A673 (cell line): Measurements from ENCODE around the gene ATP8B2. TPM values are rescaled to one million over a fixed set of nuclear protein-coding genes. Genes with fewer than 3 reads are reported as not detected.

Experiments used
- BruUV-seq: library from RNA; stranded (reverse); fragments of 400-500 nt; replicated peaks from 2 replicates; lab custom pipeline; 2021; lab: Mats Ljungman, UMichigan
- CTCF ChIA-PET: fragments of 300-600 bp; sonication (Branson Sonifier 250); formaldehyde crosslinking; loops from one replicate; lab custom pipeline; 2022; ENCODE audit warnings: antibody characterized with exemption; lab: Charles Lee
- POLR2A ChIA-PET: fragments of 300-600 bp; sonication (Branson Sonifier 250); formaldehyde crosslinking; loops from one replicate; lab custom pipeline; 2022; ENCODE audit warnings: antibody characterized with exemption; ENCODE audit not compliant: low non-redundant PET; lab: Charles Lee
- DNase-seq: peaks from one replicate; pipeline ENCODE4 v3.0.0-alpha.2; 2015; ENCODE audit warnings: low spot score
- H3K27ac ChIP-seq: fragments of 200-600 bp; sonication (generic); 2 replicates; pipeline ENCODE4 v1.5.1; 2016; ENCODE audit warnings: mixed run types, low read depth, mild to moderate bottlenecking, mixed read lengths, antibody characterized with exemption, low read length; ENCODE audit not compliant: poor library complexity, severe bottlenecking
- H3K27me3 ChIP-seq: fragments of 200-600 bp; sonication (generic); replicated peaks from 2 replicates; pipeline ENCODE4 v1.6.1; 2017; ENCODE audit warnings: mixed run types, low read depth, mild to moderate bottlenecking, mixed read lengths, antibody characterized with exemption, low read length; ENCODE audit not compliant: insufficient read depth, poor library complexity
- H3K36me3 ChIP-seq: fragments of 200-600 bp; sonication (generic); 2 replicates; pipeline ENCODE4 v1.6.1; 2016; ENCODE audit warnings: mixed run types, mild to moderate bottlenecking, mixed read lengths, antibody characterized with exemption, low read length; ENCODE audit not compliant: insufficient read depth, poor library complexity, severe bottlenecking
- H3K4me1 ChIP-seq: fragments of 200-600 bp; sonication (generic); 2 replicates; pipeline ENCODE4 v1.6.1; 2017; ENCODE audit warnings: mixed run types, mild to moderate bottlenecking, mixed read lengths, antibody characterized with exemption, low read length; ENCODE audit not compliant: insufficient read depth, poor library complexity, severe bottlenecking
- H3K4me3 ChIP-seq: fragments of 200-600 bp; sonication (generic); 2 replicates; pipeline ENCODE4 v1.5.1; 2016; ENCODE audit warnings: low read depth, mixed run types, mild to moderate bottlenecking, mixed read lengths, low read length; ENCODE audit not compliant: poor library complexity, severe bottlenecking
- H3K9me3 ChIP-seq: fragments of 200-600 bp; sonication (generic); 2 replicates; pipeline ENCODE4 v1.6.1; 2016; ENCODE audit warnings: mixed run types, low read depth, mild to moderate bottlenecking, mixed read lengths, antibody characterized with exemption, low read length; ENCODE audit not compliant: poor library complexity, severe bottlenecking
- EZH2 ChIP-seq: fragments of 200-600 bp; sonication (generic); IDR thresholded peaks from 2 replicates; pipeline ENCODE4 v1.6.1; 2017; ENCODE audit warnings: borderline replicate concordance, low read depth, mild to moderate bottlenecking, mixed read lengths, antibody characterized with exemption, low read length; ENCODE audit not compliant: poor library complexity, severe bottlenecking
- intact Hi-C: fragments of 100-400 bp; cut with micrococcal nuclease; formaldehyde crosslinking; loops from one replicate; pipeline ENCODE4 v1.10.0; 2022; ENCODE audit not compliant: unreplicated experiment
- total RNA-seq: library from RNA; stranded (reverse); gene quantifications from 2 replicates; pipeline ENCODE4 v1.2.3, GENCODE V29; 2021
- TF ChIP-seq, protein P1 (sequence below): fragments of 300-800, 200-600 bp; sonication (generic); conservative IDR thresholded peaks from 2 replicates; pipeline ENCODE4 v1.5.1; 2017; ENCODE audit warnings: low read depth, mild to moderate bottlenecking, antibody characterized with exemption, low read length, moderate library complexity, mixed read lengths

Gene ATP8B2
- total RNA-seq, 1 experiment from 2014 or later, result 29.1 TPM

DNA sequence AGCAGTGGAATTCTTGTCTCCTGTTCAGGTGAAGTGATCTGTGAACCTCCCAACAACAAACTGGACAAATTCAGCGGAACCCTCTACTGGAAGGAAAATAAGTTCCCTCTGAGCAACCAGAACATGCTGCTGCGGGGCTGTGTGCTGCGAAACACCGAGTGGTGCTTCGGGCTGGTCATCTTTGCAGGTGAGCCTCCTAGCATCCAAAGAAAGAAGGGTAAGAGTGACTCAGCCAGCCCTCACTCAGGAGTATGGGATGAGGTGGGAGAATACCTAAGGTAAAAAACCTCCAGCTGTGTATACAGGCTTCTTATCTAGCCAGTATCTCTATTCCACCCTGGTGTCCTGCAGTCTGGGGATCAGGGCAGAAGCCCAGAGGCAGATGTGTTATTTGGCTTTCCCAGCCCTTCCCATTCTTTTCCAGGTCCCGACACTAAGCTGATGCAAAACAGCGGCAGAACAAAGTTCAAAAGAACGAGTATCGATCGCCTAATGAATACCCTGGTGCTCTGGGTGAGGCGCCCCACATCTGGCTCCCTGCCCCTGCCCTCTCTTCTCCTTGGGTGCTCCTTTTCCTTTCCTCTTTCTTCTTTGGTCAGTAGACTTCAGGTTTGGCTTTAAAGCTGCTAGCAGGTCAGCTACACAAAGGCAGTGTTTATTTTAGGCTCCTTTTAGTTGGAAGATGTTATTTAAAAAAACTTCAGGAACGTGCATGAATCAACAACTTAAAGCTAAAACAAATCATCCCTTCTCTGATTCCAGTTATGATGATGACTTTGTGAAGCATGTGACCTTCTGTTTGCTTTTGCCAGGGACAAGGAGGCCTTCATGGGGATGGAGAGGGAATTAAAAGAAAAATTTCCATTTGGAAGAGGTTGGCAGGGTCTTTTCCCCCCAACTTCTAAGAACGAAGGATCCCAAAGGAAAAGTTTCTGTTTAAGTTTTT, 9.0 kb downstream of the ATP8B2 start:
- Histone ChIP-seq H3K27ac (peak overlapping the region; percentile 13), H3K36me3 (peaks cover 54% of the 10 kb centered on the region)

DNA sequence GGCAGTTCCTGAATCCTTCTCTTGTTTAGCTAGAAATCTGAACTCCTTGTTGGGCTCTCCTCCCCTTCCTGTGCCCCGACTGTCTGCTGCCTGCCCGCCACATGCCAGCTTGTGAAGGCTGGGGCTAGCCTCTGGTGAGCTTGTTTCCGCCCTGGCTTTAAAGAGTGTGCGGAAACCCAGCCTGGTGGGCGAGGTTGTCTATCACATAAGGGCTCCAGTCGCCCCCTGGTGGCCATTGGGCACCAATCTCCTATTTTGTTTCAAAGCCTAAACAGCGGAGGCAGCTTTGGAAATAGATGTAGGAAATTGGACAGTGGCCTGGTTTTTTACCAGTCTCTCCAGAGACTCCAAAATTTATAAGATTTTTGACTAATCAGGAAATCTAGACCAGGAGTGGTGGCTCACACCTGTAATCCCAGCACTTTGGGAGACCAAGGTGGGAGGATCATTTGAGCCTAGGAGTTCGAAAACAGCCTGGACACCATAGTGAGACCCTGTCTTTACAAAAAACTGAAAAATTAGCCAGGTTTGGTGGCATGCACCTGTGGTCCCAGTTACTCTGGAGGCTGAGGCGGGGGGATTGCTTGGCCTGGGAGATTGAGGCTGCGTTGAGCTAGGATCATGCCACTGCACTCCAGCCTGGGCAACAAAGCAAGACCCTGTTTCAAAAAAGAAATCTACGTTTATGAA, 9.8 kb downstream of the ATP8B2 start:
- no peak overlapping the region for H3K27ac ChIP-seq
- POLR2A ChIA-PET, result no interaction called here
- H3K9me3 ChIP-seq, result no peaks in the 10 kb centered on the region
- no TSS peak for BruUV-seq
- H3K27me3 ChIP-seq, result no peaks in the 10 kb centered on the region
- peaks cover 56% of the 10 kb centered on the region for H3K36me3 ChIP-seq
- DNase-seq, result peak; percentile 92
- intact Hi-C loops, result loop anchor here (2.0 kb wide), 1 partner anchor 136 kb away; no protein-coding TSS in a partner anchor
- CTCF ChIA-PET, result interaction anchor here (0.5 to 2.2 kb wide), 10 partner anchors 9 to 285 kb away, joined by 3 to 12 read pairs (median 4); no protein-coding TSS in a partner anchor
- H3K4me1 ChIP-seq, result no peaks in the 10 kb centered on the region
- H3K4me3 ChIP-seq, result no peak overlapping the region
- no peak for TF ChIP-seq EZH2
- TF ChIP-seq, protein P1, sequence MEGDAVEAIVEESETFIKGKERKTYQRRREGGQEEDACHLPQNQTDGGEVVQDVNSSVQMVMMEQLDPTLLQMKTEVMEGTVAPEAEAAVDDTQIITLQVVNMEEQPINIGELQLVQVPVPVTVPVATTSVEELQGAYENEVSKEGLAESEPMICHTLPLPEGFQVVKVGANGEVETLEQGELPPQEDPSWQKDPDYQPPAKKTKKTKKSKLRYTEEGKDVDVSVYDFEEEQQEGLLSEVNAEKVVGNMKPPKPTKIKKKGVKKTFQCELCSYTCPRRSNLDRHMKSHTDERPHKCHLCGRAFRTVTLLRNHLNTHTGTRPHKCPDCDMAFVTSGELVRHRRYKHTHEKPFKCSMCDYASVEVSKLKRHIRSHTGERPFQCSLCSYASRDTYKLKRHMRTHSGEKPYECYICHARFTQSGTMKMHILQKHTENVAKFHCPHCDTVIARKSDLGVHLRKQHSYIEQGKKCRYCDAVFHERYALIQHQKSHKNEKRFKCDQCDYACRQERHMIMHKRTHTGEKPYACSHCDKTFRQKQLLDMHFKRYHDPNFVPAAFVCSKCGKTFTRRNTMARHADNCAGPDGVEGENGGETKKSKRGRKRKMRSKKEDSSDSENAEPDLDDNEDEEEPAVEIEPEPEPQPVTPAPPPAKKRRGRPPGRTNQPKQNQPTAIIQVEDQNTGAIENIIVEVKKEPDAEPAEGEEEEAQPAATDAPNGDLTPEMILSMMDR, result peak; percentile 92

More for the DNA sequence above, 9.0 kb downstream of the ATP8B2 start:
- intact Hi-C loops, result loop anchor here (2.0 kb wide), 1 partner anchor 136 kb away; no protein-coding TSS in a partner anchor
- H3K27me3 ChIP-seq, result no peaks in the 10 kb centered on the region
- H3K4me1 ChIP-seq, result peaks cover 7% of the 10 kb centered on the region
- H3K4me3 ChIP-seq, result no peak overlapping the region
- no peak for TF ChIP-seq EZH2
- TF ChIP-seq, protein P1, result no peak
- no TSS peak for BruUV-seq
- DNase-seq, result no peak
- ChIA-PET CTCF (interaction anchor here (0.5 to 2.2 kb wide), 7 partner anchors 8 to 147 kb away, joined by 3 to 12 read pairs (median 7); no protein-coding TSS in a partner anchor), POLR2A (no interaction called here)
- no peaks in the 10 kb centered on the region for H3K9me3 ChIP-seq

DNA sequence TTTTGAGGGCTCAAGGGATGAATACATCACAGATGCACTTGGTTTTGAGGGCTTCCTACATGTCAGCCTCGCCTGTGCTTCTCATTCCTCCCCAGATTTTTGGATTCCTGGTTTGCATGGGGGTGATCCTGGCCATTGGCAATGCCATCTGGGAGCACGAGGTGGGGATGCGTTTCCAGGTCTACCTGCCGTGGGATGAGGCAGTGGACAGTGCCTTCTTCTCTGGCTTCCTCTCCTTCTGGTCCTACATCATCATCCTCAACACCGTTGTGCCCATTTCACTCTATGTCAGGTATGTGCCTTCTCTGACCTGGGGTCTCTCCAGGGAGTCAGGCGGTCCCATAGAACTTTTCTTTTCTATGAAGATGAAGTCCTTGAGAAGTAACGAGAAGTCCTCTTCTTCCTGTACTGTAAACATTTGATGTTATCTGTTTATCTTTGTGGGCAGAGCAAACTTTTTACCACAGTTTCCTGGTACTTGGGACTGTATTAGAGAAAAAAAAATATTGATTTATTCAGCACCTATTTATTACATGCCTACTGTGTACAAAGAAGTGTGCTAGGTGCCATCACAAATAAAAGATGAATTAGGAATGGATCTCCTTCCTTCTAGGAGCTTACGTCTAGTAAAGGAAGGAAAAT, 12.0 kb downstream of the ATP8B2 start:
- H3K4me1 ChIP-seq, result no peaks in the 10 kb centered on the region
- ChIA-PET POLR2A (no interaction called here), CTCF (no interaction called here)
- H3K4me3 ChIP-seq, result no peak overlapping the region
- DNase-seq, result no peak
- TF ChIP-seq, protein P1, result no peak
- TF ChIP-seq EZH2, result no peak
- no peaks in the 10 kb centered on the region for H3K9me3 ChIP-seq
- peaks cover 49% of the 10 kb centered on the region for H3K36me3 ChIP-seq
- H3K27me3 ChIP-seq, result no peaks in the 10 kb centered on the region
- no peak overlapping the region for H3K27ac ChIP-seq
- intact Hi-C loops, result no loop called here
- no TSS peak for BruUV-seq
